Ovary (tissue), 9 donors: Measurements from ENCODE around the gene FOXO6. TPM values are rescaled to one million over a fixed set of nuclear protein-coding genes. Genes with fewer than 3 reads are reported as not detected.
A peak's percentile ranks its signal among the peaks of the same experiment; 100 is the strongest.

Experiments
- DNase-seq, 5 donors: peaks; one replicate each; pipeline ENCODE4 v3.0.0-alpha.2; 2019 to 2020
- H3K27ac ChIP-seq, 2 donors: fragments of 200-600 bp; one replicate each; pipeline versions ENCODE4 v1.5.1 to v1.8.0; 2019 to 2022
- H3K27me3 ChIP-seq: fragments of 200-600 bp; one replicate; pipeline ENCODE4 v1.8.0; 2022
- H3K36me3 ChIP-seq: fragments of 200-600 bp; sonication (generic); one replicate; pipeline ENCODE4 v1.5.1; 2019
- H3K4me1 ChIP-seq: one replicate; pipeline ENCODE4 v1.8.1; 2013; ENCODE audit warnings: mild to moderate bottlenecking, moderate library complexity; ENCODE audit not compliant: insufficient read depth
- H3K4me3 ChIP-seq: fragments of 200-600 bp; sonication (generic); one replicate; pipeline ENCODE4 v1.5.1; 2017
- H3K9me3 ChIP-seq, 2 donors: fragments of 200-600 bp in 1 of 2; sonication (generic) in 1 of 2; one replicate each; pipeline versions ENCODE4 v1.5.1 to v1.8.1; 2013 to 2019; ENCODE audit warnings: mild to moderate bottlenecking in 1 of 2, moderate library complexity in 1 of 2
- CTCF ChIP-seq, 3 donors: fragments of 450-650 bp in 2 of 3; fragments of 200-600 bp in 1 of 3; IDR thresholded peaks; one replicate each; pipeline versions ENCODE4 v1.5.1 to v1.8.0; 2016 to 2022; ENCODE audit warnings: antibody characterized with exemption in 3 of 3, mild to moderate bottlenecking in 1 of 3
- EP300 ChIP-seq: sonication (generic); formaldehyde crosslinking; IDR thresholded peaks from one replicate; pipeline ENCODE4 v1.6.1; 2017; ENCODE audit warnings: antibody characterized with exemption
- POLR2A ChIP-seq: fragments of 450-650 bp; IDR thresholded peaks from one replicate; pipeline ENCODE4 v1.6.1; 2017; ENCODE audit warnings: antibody characterized with exemption, mild to moderate bottlenecking, moderate library complexity
- WGBS, 3 donors: extraction: QIAGEN DNeasy Blood & Tissue Kit in 1 of 3; methylation state at CpG; one replicate each; pipeline versions ENCODE4 v1.1.5 to v1.1.7; 2013 to 2017; 5-methylcytosine and 5-hydroxymethylcytosine counted together
- intact Hi-C, 4 donors: fragments of 100-400 bp; cut with DNase I; formaldehyde crosslinking; loops; one replicate each; pipeline versions ENCODE4 v1.11.0 to v1.15.1; 2022 to 2023
- polyA plus RNA-seq, 2 donors: library from polyadenylated mRNA; stranded (reverse); fragments of 200-250 nt in 1 of 2; fragments of 350-450 nt in 1 of 2; fragmentation: Illumina TruSeq in 1 of 2; extraction: RNeasy Lipid Tissue Mini Kit (QIAGEN cat#74804) in 1 of 2; gene quantifications; one replicate each; pipeline ENCODE4 v1.2.3, GENCODE V29; 2013 to 2014
- total RNA-seq, 7 donors: library from RNA; depleted of rRNA in 2 of 7; stranded (reverse); fragments of >200 nt in 2 of 7; fragmentation: NEBNext Ultra II Directional in 3 of 7; extraction: Animal tissue kit (Norgen Biotek cat#: 25700) in 3 of 7; gene quantifications; one replicate each; pipeline versions ENCODE4 v1.1.0 to v1.2.4, GENCODE V29; 2016 to 2023
- donor health status: DM: no; HTN: no; CAD: no; lungs with moderate emphysema.
- donor health status: DM: no; HTN: no; CAD: no.
- donor health status: Bipolar disorder and iron deficiency.
- donor health status: DM: yes; HTN: yes; CAD: no.
- donor health status: DM: no; HTN: no; CAD: no.
- donor health status: DM: yes; HTN: yes; CAD: no.

The FOXO6 gene
- total and polyA plus RNA-seq, 9 donors, result 0.90 to 18.9 (median 6.1) TPM

- peak in 3 of 5 donors; percentile 21 to 44 (median 40) for DNase-seq
- Histone ChIP-seq H3K4me3 (no peak overlapping the region), H3K36me3 (no peaks in the 10 kb centered on the region), H3K27me3 (no peaks in the 10 kb centered on the region), H3K27ac (peak overlapping the region in 1 of 2 donors; percentile 22), H3K9me3 (no peaks in the 10 kb centered on the region), H3K4me1 (peaks cover 6% of the 10 kb centered on the region)
- intact Hi-C loops, result loop anchor here in 1 of 4 donors (5.0 kb wide), 1 partner anchor 52 kb away; no protein-coding TSS in a partner anchor
- 76 to 82% (median 78%) methylated on average over 12 of the region's 12 CpGs for WGBS, 3 donors
- TF ChIP-seq CTCF (IDR thresholded peaks at IDR 0.05), result no peak
- no peak for TF ChIP-seq POLR2A
- no peak for TF ChIP-seq EP300
These were observed 1.0 kb upstream of the FOXO6 start for GRCh38 chr1:41360074-41360785.

GRCh38 chr1:41361495-41362356 is 492 bp downstream of the FOXO6 start:
- H3K4me3 ChIP-seq, result peak overlapping the region; percentile 61
- TF ChIP-seq CTCF (IDR thresholded peaks at IDR 0.05) (no peak), EP300 (no peak), POLR2A (peak; percentile 64)
- H3K27me3 ChIP-seq, result no peaks in the 10 kb centered on the region
- no peaks in the 10 kb centered on the region for H3K36me3 ChIP-seq
- intact Hi-C loops, result loop anchor here in 1 of 4 donors (5.0 kb wide), 1 partner anchor 51 kb away; no protein-coding TSS in a partner anchor
- WGBS, 3 donors, result 0 to 2% (median 1%) methylated on average over 33 to 113 of the region's 113 CpGs
- peak in 3 of 5 donors; percentile 62 to 66 (median 63) for DNase-seq
- peak overlapping the region in 1 of 2 donors; percentile 22 for H3K27ac ChIP-seq
- H3K9me3 ChIP-seq, result no peaks in the 10 kb centered on the region
- peaks cover 9% of the 10 kb centered on the region for H3K4me1 ChIP-seq

GRCh38 chr1:41362357-41362721 is 1.1 kb downstream of the FOXO6 start:
- no peaks in the 10 kb centered on the region for H3K27me3 ChIP-seq
- peak overlapping the region in 1 of 2 donors; percentile 22 for H3K27ac ChIP-seq
- peaks cover 13% of the 10 kb centered on the region for H3K4me1 ChIP-seq
- 5 to 6% (median 6%) methylated on average over 18 to 20 of the region's 20 CpGs for WGBS, 3 donors
- no peaks in the 10 kb centered on the region for H3K9me3 ChIP-seq
- TF ChIP-seq EP300 (no peak), POLR2A (no peak), CTCF (IDR thresholded peaks at IDR 0.05) (no peak)
- no peaks in the 10 kb centered on the region for H3K36me3 ChIP-seq
- intact Hi-C loops, result loop anchor here in 1 of 4 donors (5.0 kb wide), 1 partner anchor 50 kb away; no protein-coding TSS in a partner anchor
- H3K4me3 ChIP-seq, result peak overlapping the region; percentile 61
- peak in 3 of 5 donors; percentile 62 to 67 (median 62) for DNase-seq
